HG03469 (cell line): Measurements from ENCODE around the gene SCNN1B.
"Not testable (repeated sequence)": the region's sequence is repeated elsewhere in the genome, so short reads cannot be mapped to it uniquely, and the experiment has no call there.

Experiments used
- ATAC-seq: cut with Tn5 transposase; IDR thresholded peaks from one replicate; pipeline ENCODE4 v1.9.1; 2021; ENCODE audit warnings: mild to moderate bottlenecking, moderate library complexity, moderate number of reproducible peaks; ENCODE audit not compliant: unreplicated experiment

The SCNN1B gene

GRCh38 chr16:23288726-23289512, 13.2 kb upstream of the SCNN1B start:
- no peak for ATAC-seq

GRCh38 chr16:23290189-23291062, 11.7 kb upstream of the SCNN1B start:
- no peak for ATAC-seq

GRCh38 chr16:23293016-23293415, 9.1 kb upstream of the SCNN1B start:
- no peak for ATAC-seq

GRCh38 chr16:23294260-23294659, 7.8 kb upstream of the SCNN1B start:
- no peak for ATAC-seq

GRCh38 chr16:23296994-23297393, 5.1 kb upstream of the SCNN1B start:
- ATAC-seq, result no peak

GRCh38 chr16:23298290-23298915, 3.7 kb upstream of the SCNN1B start:
- ATAC-seq, result no peak

- not testable (repeated sequence) for ATAC-seq
Measured at GRCh38 chr16:23299815-23300214, 2.3 kb upstream of the SCNN1B start.

GRCh38 chr16:23301251-23302044, 654 bp upstream of the SCNN1B start:
- ATAC-seq, result no peak

GRCh38 chr16:23303685-23304084, 1.6 kb downstream of the SCNN1B start:
- ATAC-seq, result no peak

- ATAC-seq, result no peak
Measured at GRCh38 chr16:23304620-23305019, 2.5 kb downstream of the SCNN1B start.

GRCh38 chr16:23306199-23307100, 4.3 kb downstream of the SCNN1B start:
- ATAC-seq, result no peak

GRCh38 chr16:23310217-23310616, 8.1 kb downstream of the SCNN1B start:
- no peak for ATAC-seq

GRCh38 chr16:23310744-23311143, 8.6 kb downstream of the SCNN1B start:
- ATAC-seq, result no peak

GRCh38 chr16:23316232-23316631, 14.1 kb downstream of the SCNN1B start:
- no peak for ATAC-seq

- no peak for ATAC-seq
Measured at GRCh38 chr16:23316634-23317265, 14.6 kb downstream of the SCNN1B start.

- ATAC-seq, result no peak
Measured at GRCh38 chr16:23317266-23317661, 15.2 kb downstream of the SCNN1B start.

- ATAC-seq, result no peak
Measured at GRCh38 chr16:23317751-23318150, 15.6 kb downstream of the SCNN1B start.

- no peak for ATAC-seq
Measured at GRCh38 chr16:23318639-23319038, 16.5 kb downstream of the SCNN1B start.
